ENCODE data around the gene AZU1.
"Not testable (repeated sequence)": the region's sequence is repeated elsewhere in the genome, so short reads cannot be mapped to it uniquely, and the experiment has no call there.

DNA sequence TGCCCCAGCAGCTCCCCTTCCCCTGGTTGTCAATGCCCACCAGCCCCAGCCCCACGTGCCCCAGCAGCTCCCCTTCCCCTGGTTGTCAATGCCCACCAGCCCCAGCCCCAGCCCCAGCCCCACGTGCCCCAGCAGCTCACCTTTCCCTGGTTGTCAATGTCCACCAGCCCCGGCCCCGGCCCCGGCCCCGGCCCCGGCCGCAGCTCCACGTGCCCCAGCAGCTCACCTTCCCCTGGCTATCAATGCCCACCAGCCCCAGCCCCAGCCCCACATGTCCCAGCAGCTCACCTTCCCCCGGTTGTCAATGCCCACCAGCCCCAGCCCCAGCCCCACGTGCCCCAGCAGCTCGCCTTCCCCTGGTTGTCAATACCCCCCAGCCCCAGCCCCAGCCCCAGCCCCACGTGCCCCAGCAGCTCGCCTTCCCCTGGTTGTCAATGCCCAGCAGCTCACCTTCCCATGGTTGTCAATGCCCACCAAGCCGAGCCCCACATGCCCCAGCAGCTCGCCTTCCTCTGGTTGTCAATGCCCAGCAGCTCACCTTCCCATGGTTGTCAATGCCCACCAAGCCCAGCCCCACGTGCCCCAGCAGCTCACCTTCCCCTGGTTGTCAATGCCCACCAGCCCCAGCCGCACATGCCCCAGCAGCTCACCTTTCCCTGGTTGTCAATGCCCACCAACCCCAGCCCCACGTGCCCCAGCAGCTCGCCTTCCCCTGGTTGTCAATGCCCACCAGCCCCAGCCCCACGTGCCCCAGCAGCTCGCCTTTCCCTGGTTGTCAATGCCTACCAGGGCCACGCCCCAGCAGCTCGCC lies 51.3 kb downstream of the AZU1 start:
- TF ChIP-seq, protein P1, sequence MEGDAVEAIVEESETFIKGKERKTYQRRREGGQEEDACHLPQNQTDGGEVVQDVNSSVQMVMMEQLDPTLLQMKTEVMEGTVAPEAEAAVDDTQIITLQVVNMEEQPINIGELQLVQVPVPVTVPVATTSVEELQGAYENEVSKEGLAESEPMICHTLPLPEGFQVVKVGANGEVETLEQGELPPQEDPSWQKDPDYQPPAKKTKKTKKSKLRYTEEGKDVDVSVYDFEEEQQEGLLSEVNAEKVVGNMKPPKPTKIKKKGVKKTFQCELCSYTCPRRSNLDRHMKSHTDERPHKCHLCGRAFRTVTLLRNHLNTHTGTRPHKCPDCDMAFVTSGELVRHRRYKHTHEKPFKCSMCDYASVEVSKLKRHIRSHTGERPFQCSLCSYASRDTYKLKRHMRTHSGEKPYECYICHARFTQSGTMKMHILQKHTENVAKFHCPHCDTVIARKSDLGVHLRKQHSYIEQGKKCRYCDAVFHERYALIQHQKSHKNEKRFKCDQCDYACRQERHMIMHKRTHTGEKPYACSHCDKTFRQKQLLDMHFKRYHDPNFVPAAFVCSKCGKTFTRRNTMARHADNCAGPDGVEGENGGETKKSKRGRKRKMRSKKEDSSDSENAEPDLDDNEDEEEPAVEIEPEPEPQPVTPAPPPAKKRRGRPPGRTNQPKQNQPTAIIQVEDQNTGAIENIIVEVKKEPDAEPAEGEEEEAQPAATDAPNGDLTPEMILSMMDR (IDR thresholded peaks at IDR 0.05): not testable (repeated sequence)
- not testable (repeated sequence) for TF ChIP-seq POLR2A (IDR thresholded peaks at IDR 0.05)

All from body of pancreas (tissue), 4 donors.